ENCODE data around the gene FADS1.

DNA sequence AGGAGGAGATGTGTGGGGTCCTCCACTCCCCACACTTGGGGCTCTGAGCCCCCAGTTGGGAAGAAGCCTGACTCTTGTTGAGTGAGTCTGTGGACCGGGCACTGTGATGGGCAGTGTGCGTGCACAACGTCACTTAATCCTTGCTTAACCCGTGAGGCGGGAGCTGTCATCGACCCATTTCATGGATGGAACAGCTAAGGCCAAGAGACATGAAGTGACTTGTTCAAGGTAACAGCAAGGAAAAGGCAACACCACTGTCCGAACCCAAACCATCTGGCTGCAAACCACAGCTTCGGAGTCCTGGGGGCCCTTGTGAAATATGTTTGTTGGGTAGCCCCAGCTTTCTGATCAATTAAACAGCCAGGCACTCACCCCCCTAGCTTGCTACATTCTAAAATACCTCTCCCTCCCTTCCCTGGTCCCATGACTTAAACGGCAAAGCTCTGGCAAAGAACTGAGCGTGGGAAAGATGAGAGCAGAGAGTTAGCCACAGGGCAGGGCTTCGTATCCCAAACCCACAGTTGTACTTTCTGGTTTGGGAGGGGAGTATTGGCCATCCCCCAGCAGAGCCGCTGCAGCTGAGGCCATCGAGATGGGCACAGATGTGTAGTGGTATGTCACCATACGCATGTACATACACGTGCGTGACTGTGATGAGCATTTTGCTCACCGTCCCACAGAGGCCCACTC lies 37.5 kb upstream of the FADS1 start:
- TF ChIP-seq CTCF (IDR thresholded peaks at IDR 0.05; ENCODE audit: insufficient read depth, low read depth, low read length) = no peak
- TF ChIP-seq EZH2 (IDR thresholded peaks at IDR 0.05; ENCODE audit: insufficient read depth, low read length) = no peak

All from astrocyte (in vitro differentiated cells and primary cell).